Upper lobe of left lung (tissue), 6 donors: ENCODE results near the gene ADGRD1. TPM values are rescaled to one million over a fixed set of nuclear protein-coding genes. Genes with fewer than 3 reads are reported as not detected.

Experiments
- ATAC-seq, 2 donors: fragments of 200-7000 bp; cut with Tn5 transposase; one replicate each; pipeline ENCODE4 v1.9.1; 2022; ENCODE audit warnings: mild to moderate bottlenecking in 2 of 2, moderate library complexity in 2 of 2; ENCODE audit not compliant: low FRiP score in 2 of 2
- DNase-seq, 2 donors: peaks; one replicate each; pipeline ENCODE4 v3.0.0-alpha.2; 2019 to 2020
- H3K27ac ChIP-seq, 4 donors: fragments of 200-600 bp; sonication (generic); one replicate each; pipeline ENCODE4 v1.5.1; 2016 to 2019
- H3K27me3 ChIP-seq, 4 donors: fragments of 200-600 bp; sonication (generic); one replicate each; pipeline ENCODE4 v1.5.1; 2017 to 2019
- H3K36me3 ChIP-seq, 4 donors: fragments of 200-600 bp; sonication (generic); one replicate each; pipeline ENCODE4 v1.5.1; 2016 to 2019
- H3K4me1 ChIP-seq, 4 donors: fragments of 200-600 bp; sonication (generic); one replicate each; pipeline ENCODE4 v1.5.1; 2018 to 2019
- H3K4me3 ChIP-seq, 4 donors: fragments of 200-600 bp; sonication (generic); one replicate each; pipeline ENCODE4 v1.5.1; 2017 to 2019; ENCODE audit warnings: mild to moderate bottlenecking in 2 of 4, moderate library complexity in 1 of 4
- H3K9me3 ChIP-seq, 4 donors: fragments of 200-600 bp; sonication (generic); one replicate each; pipeline ENCODE4 v1.5.1; 2018 to 2019
- EP300 ChIP-seq, 4 donors: sonication (generic); formaldehyde crosslinking; IDR thresholded peaks; one replicate each; pipeline ENCODE4 v1.5.1; 2017; ENCODE audit warnings: antibody characterized with exemption in 4 of 4, control low read depth in 2 of 4
- POLR2A ChIP-seq, 4 donors: fragments of 450-650 bp; IDR thresholded peaks; one replicate each; pipeline ENCODE4 v1.5.1; 2016 to 2017; ENCODE audit warnings: antibody characterized with exemption in 4 of 4, mild to moderate bottlenecking in 2 of 4
- POLR2AphosphoS5 ChIP-seq, 2 donors: sonication (generic); formaldehyde crosslinking; IDR thresholded peaks; one replicate each; pipeline ENCODE4 v1.5.1; 2017; ENCODE audit warnings: antibody characterized with exemption in 2 of 2
- WGBS, 2 donors: methylation state at CpG; one replicate each; pipeline ENCODE4 v1.1.5; 2017 to 2018; 5-methylcytosine and 5-hydroxymethylcytosine counted together
- total RNA-seq, 6 donors: library from RNA; depleted of rRNA in 4 of 6; stranded (reverse); fragments of >200 nt in 4 of 6; gene quantifications; one replicate each; pipeline versions ENCODE4 v1.1.0 to v1.2.1, GENCODE V29; 2016 to 2021
- TF ChIP-seq, protein P1 (sequence below), 6 experiments: fragments of 450-650 bp in 4 of 6; fragments of 200-600 bp in 2 of 6; sonication (generic) in 2 of 6; IDR thresholded peaks; one replicate each; pipeline ENCODE4 v1.5.1; 2016 to 2019; ENCODE audit warnings: antibody characterized with exemption in 6 of 6
- donor health status: DM: no; HTN: no; CAD: no; lungs with moderate emphysema.
- donor health status: DM: no; HTN: yes; CAD: no; lungs with severe emphysema.

ADGRD1 gene
- total RNA-seq, 6 donors from 2014 or later, result 84.2 to 124 (median 94.7) TPM

GRCh38 chr12:130956456-130957303, 3.0 kb downstream of the ADGRD1 start:
- H3K4me1 ChIP-seq, result peaks cover 2 to 17% (median 13%) of the 10 kb centered on the region in 4 donors
- no peaks in the 10 kb centered on the region for H3K27me3 ChIP-seq
- DNase-seq (peak in 1 of 2 donors; percentile 59), ATAC-seq (no peak)
- WGBS, 2 donors, result 87 to 92% methylated on average over 14 of the region's 14 CpGs
- H3K27ac ChIP-seq, result peak overlapping the region in 3 of 4 donors; percentile 25 to 81 (median 70)
- TF ChIP-seq POLR2A (IDR thresholded peaks at IDR 0.05), result no peak
- TF ChIP-seq EP300 (IDR thresholded peaks at IDR 0.05), result no peak
- TF ChIP-seq, protein P1, sequence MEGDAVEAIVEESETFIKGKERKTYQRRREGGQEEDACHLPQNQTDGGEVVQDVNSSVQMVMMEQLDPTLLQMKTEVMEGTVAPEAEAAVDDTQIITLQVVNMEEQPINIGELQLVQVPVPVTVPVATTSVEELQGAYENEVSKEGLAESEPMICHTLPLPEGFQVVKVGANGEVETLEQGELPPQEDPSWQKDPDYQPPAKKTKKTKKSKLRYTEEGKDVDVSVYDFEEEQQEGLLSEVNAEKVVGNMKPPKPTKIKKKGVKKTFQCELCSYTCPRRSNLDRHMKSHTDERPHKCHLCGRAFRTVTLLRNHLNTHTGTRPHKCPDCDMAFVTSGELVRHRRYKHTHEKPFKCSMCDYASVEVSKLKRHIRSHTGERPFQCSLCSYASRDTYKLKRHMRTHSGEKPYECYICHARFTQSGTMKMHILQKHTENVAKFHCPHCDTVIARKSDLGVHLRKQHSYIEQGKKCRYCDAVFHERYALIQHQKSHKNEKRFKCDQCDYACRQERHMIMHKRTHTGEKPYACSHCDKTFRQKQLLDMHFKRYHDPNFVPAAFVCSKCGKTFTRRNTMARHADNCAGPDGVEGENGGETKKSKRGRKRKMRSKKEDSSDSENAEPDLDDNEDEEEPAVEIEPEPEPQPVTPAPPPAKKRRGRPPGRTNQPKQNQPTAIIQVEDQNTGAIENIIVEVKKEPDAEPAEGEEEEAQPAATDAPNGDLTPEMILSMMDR (IDR thresholded peaks at IDR 0.05), result no peak
- TF ChIP-seq POLR2AphosphoS5 (IDR thresholded peaks at IDR 0.05), result no peak
- H3K36me3 ChIP-seq, result no peaks in the 10 kb centered on the region
- H3K9me3 ChIP-seq, result no peaks in the 10 kb centered on the region
- peak overlapping the region in 3 of 4 donors; percentile 42 to 57 (median 57) for H3K4me3 ChIP-seq

- TF ChIP-seq EP300 (IDR thresholded peaks at IDR 0.05) (no peak), POLR2AphosphoS5 (IDR thresholded peaks at IDR 0.05) (no peak), POLR2A (IDR thresholded peaks at IDR 0.05) (no peak)
- TF ChIP-seq, protein P1 (IDR thresholded peaks at IDR 0.05), result no peak
- ATAC-seq (no peak), DNase-seq (no peak)
- 77 to 92% methylated on average over 7 of the region's 7 CpGs for WGBS, 2 donors
- no peak overlapping the region for H3K27ac ChIP-seq
- H3K4me1 ChIP-seq, result peaks cover 2 to 20% (median 14%) of the 10 kb centered on the region in 4 donors
- no peaks in the 10 kb centered on the region for H3K36me3 ChIP-seq
- H3K27me3 ChIP-seq, result no peaks in the 10 kb centered on the region
- H3K4me3 ChIP-seq, result peak overlapping the region in 1 of 4 donors; percentile 8
- H3K9me3 ChIP-seq, result no peaks in the 10 kb centered on the region
Measured at GRCh38 chr12:130957304-130957621, 3.6 kb downstream of the ADGRD1 start.

- TF ChIP-seq, protein P1 (IDR thresholded peaks at IDR 0.05), result no peak
- Histone ChIP-seq H3K4me1 (peaks cover 2 to 15% (median 5%) of the 10 kb centered on the region in 4 donors), H3K36me3 (no peaks in the 10 kb centered on the region), H3K4me3 (no peak overlapping the region), H3K9me3 (no peaks in the 10 kb centered on the region), H3K27ac (peak overlapping the region in 2 of 4 donors; percentile 3 to 39), H3K27me3 (no peaks in the 10 kb centered on the region)
- 93 to 95% methylated on average over 26 of the region's 26 CpGs for WGBS, 2 donors
- ATAC-seq (no peak), DNase-seq (peak in 1 of 2 donors; percentile 53)
Measured at GRCh38 chr12:130958557-130959140, 4.9 kb downstream of the ADGRD1 start.

- no peak for ATAC-seq
- H3K4me3 ChIP-seq, result no peak overlapping the region
- H3K36me3 ChIP-seq, result no peaks in the 10 kb centered on the region
- no peaks in the 10 kb centered on the region for H3K9me3 ChIP-seq
- TF ChIP-seq, protein P1 (IDR thresholded peaks at IDR 0.05), result no peak
- TF ChIP-seq POLR2A (IDR thresholded peaks at IDR 0.05), result no peak
- no peak for TF ChIP-seq POLR2AphosphoS5 (IDR thresholded peaks at IDR 0.05)
- no peak for TF ChIP-seq EP300 (IDR thresholded peaks at IDR 0.05)
- peaks cover 2 to 15% (median 5%) of the 10 kb centered on the region in 4 donors for H3K4me1 ChIP-seq
- no peaks in the 10 kb centered on the region for H3K27me3 ChIP-seq
- 90 to 92% methylated on average over 8 of the region's 8 CpGs for whole genome bisulfite sequencing, 2 donors
- DNase-seq, result no peak
- no peak overlapping the region for H3K27ac ChIP-seq
Measured at GRCh38 chr12:130959632-130960031, 5.9 kb downstream of the ADGRD1 start.
